Measurements from ENCODE around the gene IQGAP1. TPM values are rescaled to one million over a fixed set of nuclear protein-coding genes. Genes with fewer than 3 reads are reported as not detected.

IQGAP1 gene
- total RNA-seq, 1 donor from 2014 or later: 99.1 TPM

DNA sequence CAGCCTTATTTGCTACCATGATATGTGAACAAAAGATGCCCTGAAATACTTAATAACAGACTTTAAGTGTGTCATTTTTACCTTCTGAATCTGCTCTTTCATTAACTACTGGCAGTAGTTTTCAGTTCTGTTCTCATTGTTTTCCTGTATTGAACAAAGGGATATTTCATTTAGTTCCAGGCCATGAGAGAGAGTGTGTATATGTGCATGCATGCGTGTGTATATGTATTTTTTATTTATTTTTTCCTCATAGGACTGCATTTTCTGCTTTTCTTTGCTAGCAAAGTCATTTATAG lies 94.9 kb downstream of the IQGAP1 start:
- Histone ChIP-seq H3K27me3 (no peaks in the 10 kb centered on the region), H3K4me3 (no peak overlapping the region), H3K36me3 (peaks cover 74 to 79% of the 10 kb centered on the region in 2 donors), H3K4me1 (peaks cover 0 to 4% of the 10 kb centered on the region in 2 donors), H3K9me3 (no peaks in the 10 kb centered on the region), H3K27ac (no peak overlapping the region)
- no peak for DNase-seq (ENCODE audit: low spot score in 2 of 2)
- no peak for TF ChIP-seq CTCF (IDR thresholded peaks at IDR 0.05)
- intact Hi-C loops (cut with DNase I): loop anchor here (2.0 kb wide), 1 partner anchor 120 kb away; no protein-coding TSS in a partner anchor

DNA sequence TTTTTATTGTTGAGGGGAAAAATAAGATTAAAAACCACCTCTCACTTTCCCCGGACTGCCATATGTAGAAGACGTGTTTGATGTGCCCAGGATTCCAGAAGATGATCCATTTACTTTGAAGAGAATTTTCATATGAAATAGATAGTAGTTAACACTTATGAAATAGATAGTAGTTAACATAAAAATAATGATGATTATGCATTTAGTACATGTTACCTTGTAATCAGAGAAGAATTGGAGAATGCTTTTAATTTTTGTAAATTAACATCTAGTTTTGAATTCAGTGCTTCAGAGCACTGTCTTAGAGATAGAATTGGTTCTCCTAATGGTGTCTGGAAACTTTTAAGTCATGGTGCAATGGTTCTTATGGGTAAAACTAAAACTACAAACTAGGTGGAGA lies 95.6 kb downstream of the IQGAP1 start:
- intact Hi-C loops (cut with DNase I): loop anchor here (2.0 kb wide), 1 partner anchor 121 kb away; no protein-coding TSS in a partner anchor
- no peak for TF ChIP-seq CTCF (IDR thresholded peaks at IDR 0.05)
- no peak for DNase-seq (ENCODE audit: low spot score in 2 of 2)
- Histone ChIP-seq H3K4me3 (no peak overlapping the region), H3K36me3 (peaks cover 68 to 79% of the 10 kb centered on the region in 2 donors), H3K4me1 (peaks cover 0 to 4% of the 10 kb centered on the region in 2 donors), H3K27ac (no peak overlapping the region), H3K9me3 (no peaks in the 10 kb centered on the region), H3K27me3 (no peaks in the 10 kb centered on the region)

DNA sequence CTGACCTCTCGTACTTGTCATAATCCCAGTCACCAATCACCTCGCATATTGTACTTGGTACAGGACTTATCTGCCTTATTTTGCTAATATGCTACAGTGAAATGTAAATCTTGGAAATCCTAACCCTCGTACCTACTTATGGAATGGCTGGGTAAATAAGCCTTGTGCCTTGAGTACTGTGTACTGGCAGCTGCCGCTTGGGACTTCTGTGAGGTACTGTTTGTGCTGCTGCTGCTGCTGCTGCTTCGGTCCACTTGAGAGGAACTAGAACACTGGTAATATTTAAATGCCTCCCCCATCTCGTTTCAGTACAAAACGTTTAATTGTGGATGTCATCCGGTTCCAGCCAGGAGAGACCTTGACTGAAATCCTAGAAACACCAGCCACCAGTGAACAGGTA lies 99.1 kb downstream of the IQGAP1 start:
- no peaks in the 10 kb centered on the region for H3K9me3 ChIP-seq
- H3K4me3 ChIP-seq: no peak overlapping the region
- peaks cover 88 to 92% of the 10 kb centered on the region in 2 donors for H3K36me3 ChIP-seq
- H3K4me1 ChIP-seq: no peaks in the 10 kb centered on the region
- no peaks in the 10 kb centered on the region for H3K27me3 ChIP-seq
- TF ChIP-seq CTCF (IDR thresholded peaks at IDR 0.05): no peak
- intact Hi-C loops (cut with DNase I): no loop called here
- DNase-seq (ENCODE audit: low spot score in 2 of 2): no peak
- H3K27ac ChIP-seq: no peak overlapping the region

GRCh38 chr15:90489514-90489913 lies 101.5 kb downstream of the IQGAP1 start:
- no peak overlapping the region for H3K4me3 ChIP-seq
- no peak for DNase-seq (ENCODE audit: low spot score in 2 of 2)
- no peak for TF ChIP-seq CTCF (IDR thresholded peaks at IDR 0.05)
- peaks cover 86 to 93% of the 10 kb centered on the region in 2 donors for H3K36me3 ChIP-seq
- no peak overlapping the region for H3K27ac ChIP-seq
- H3K27me3 ChIP-seq: no peaks in the 10 kb centered on the region
- no peaks in the 10 kb centered on the region for H3K4me1 ChIP-seq
- intact Hi-C loops (cut with DNase I): no loop called here
- H3K9me3 ChIP-seq: no peaks in the 10 kb centered on the region

- Histone ChIP-seq H3K27ac (no peak overlapping the region), H3K36me3 (peaks cover 85 to 93% of the 10 kb centered on the region in 2 donors), H3K4me3 (no peak overlapping the region), H3K27me3 (no peaks in the 10 kb centered on the region), H3K4me1 (no peaks in the 10 kb centered on the region), H3K9me3 (no peaks in the 10 kb centered on the region)
- no peak for DNase-seq (ENCODE audit: low spot score in 2 of 2)
- intact Hi-C loops (cut with DNase I): no loop called here
- no peak for TF ChIP-seq CTCF (IDR thresholded peaks at IDR 0.05)
Measured at GRCh38 chr15:90489944-90490343, 101.9 kb downstream of the IQGAP1 start.

GRCh38 chr15:90493647-90494046 lies 105.6 kb downstream of the IQGAP1 start:
- DNase-seq (ENCODE audit: low spot score in 2 of 2): no peak
- no peak overlapping the region for H3K27ac ChIP-seq
- no peak overlapping the region for H3K4me3 ChIP-seq
- H3K4me1 ChIP-seq: no peaks in the 10 kb centered on the region
- TF ChIP-seq CTCF (IDR thresholded peaks at IDR 0.05): no peak
- intact Hi-C loops (cut with DNase I): no loop called here
- H3K36me3 ChIP-seq: peaks cover 82 to 95% of the 10 kb centered on the region in 2 donors
- no peaks in the 10 kb centered on the region for H3K27me3 ChIP-seq
- no peaks in the 10 kb centered on the region for H3K9me3 ChIP-seq

Data from ascending aorta (tissue), 2 donors.